Erythroblast (primary cell): ENCODE results near the gene PITX1.

ENCODE experiments used
- GATA1 ChIP-seq: IDR thresholded peaks from 2 replicates; pipeline ENCODE4 v1.6.1; 2011; ENCODE audit warnings: low read depth, mild to moderate bottlenecking, control low read depth, low read length, moderate library complexity
- POLR2A ChIP-seq: IDR thresholded peaks from 2 replicates; pipeline ENCODE4 v1.6.1; 2011; ENCODE audit warnings: mild to moderate bottlenecking, low read length

GRCh38 chr5:135041726-135042125 is 7.7 kb upstream of the PITX1 start:
- TF ChIP-seq POLR2A = no peak
- TF ChIP-seq GATA1 = no peak
